HG03159 (cell line): Measurements from ENCODE around the gene GALNT9.

Experiments used
- ATAC-seq: cut with Tn5 transposase; IDR thresholded peaks from one replicate; pipeline ENCODE4 v1.9.1; 2021; ENCODE audit warnings: mild to moderate bottlenecking, moderate library complexity; ENCODE audit not compliant: unreplicated experiment

The GALNT9 gene

DNA sequence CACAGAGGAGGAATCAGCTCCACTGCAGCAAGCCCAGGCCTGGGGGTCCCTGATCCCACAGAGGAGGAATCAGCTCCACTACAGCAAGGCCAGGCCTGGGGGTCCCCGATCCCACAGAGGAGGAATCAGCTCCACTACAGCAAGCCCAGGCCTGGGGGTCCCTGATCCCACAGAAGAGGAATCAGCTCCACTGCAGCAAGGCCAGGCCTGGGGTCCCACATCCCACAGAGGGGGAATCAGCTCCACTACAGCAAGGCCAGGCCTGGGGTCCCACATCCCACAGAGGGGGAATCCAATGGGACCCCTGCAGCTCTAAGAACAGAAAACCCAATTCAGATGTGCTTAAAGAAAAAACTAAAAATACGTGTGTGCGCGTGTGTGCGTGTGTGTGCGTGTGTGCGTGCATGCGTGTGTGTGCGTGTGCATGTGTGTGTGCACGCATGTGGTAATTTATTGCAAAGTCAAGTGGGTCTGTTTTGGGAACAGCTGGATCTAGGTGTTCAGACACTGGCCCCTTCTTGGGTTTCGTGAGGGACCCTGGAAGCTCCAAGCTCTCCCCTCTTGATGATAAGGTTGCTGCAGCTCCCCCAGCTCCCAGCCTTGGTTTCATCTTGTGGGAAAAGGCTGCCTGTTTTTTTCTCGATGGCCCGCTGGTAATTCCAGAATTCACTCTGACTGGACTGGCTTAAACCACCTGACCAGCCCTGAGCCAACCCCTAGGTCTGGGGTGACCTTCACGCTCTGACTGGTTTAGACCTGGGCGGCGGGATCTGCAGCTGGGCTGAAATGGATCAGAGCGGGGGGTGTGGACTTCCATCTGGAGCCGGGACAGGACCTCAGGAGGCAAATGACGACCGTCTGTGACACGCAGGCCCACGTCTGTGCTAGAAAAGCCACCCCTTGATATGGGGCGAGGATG is 47.1 kb downstream of the GALNT9 start:
- ATAC-seq: no peak

DNA sequence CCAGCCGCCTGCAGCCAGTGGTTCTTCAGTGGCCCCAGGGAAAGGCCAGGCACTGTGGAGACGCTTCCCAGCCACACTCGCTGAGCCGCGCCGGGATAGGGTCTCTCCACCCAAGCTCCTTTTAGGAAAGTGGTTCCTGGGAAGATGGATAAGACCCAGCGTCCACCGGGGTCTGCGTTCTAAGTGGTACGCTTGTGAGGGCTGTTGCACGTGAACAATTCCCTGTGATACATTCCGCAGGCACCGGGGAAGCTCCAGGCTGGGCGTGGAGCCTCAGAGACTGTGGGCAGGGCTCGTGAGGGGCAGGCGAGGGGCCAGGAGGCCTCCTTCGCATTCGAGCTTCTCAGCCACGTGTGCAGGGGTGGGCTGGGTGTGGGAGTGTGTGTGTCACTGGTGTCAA is 48.4 kb downstream of the GALNT9 start:
- no peak for ATAC-seq

DNA sequence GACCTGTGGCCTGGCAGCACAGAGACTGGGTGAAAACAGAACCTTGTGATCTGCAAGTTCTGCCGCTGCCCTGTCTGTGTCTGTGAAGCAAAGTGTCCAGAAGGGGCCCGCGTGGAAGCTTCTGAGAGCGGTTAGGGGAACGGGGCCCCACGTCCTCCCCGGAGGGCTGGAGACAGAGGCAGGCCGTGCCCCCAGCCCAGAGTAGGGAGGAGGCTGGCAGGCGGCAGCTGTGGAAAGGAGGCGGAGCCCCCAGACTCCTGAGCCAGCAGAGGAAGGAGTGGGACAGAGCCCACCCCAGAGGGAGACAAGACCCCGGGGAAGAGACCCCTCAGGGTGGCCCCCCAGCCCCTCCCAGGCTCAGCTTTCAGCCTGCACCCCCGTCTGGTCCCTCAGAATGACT is 49.0 kb downstream of the GALNT9 start:
- ATAC-seq: no peak

DNA sequence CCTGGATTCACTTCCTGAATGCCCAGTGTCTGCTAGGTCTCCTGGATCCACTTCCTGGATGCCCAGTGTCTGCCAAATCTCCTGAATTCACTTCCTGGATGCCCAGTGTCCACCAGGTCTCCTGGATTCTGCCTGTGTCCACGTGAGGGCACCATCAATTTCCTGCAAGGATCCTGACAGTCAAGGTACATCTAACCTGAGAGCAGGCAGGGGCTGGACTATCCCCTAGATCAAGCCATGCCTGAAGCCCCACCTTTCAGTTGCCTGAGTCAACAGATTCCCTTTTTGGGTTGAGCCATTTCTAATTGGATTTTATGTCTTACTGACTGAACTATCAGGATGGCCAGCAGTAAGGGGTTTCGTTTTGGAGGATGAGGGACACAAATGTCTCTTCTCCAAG is 49.5 kb downstream of the GALNT9 start:
- no peak for ATAC-seq

DNA sequence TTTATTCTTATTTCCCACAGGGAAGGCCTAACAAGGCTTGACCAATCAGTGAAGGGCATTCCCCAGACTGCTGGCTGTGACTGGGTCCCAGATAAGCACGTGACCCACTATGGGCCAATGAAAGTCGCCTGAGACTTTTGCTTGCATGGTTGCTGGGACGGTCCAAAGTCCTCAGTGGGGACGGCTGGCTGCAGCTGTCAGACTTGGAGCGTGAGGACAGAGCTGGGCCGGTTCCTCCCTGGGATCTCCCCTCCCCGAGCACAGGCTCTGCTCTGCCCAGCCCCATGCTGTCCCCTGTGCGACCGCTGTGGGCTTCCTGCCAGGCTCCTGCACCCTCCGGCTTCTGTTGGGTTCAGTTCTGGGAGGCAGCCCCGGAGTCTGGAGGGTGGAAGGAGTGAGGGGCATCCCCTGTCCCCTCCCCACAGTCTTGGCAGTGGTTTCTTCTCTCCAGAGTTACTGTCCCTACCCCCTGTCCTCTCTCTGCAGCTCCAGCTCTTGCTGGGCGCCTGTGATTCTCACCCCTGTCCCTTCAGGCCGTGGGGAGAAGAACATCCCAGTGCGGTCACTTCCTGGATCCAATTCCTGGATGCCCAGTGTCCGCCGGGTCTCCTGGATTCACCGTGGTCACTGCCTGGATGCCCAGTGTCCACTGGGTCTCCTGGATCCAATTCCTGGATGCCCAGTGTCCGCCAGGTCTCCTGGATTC is 50.1 kb downstream of the GALNT9 start:
- no peak for ATAC-seq

DNA sequence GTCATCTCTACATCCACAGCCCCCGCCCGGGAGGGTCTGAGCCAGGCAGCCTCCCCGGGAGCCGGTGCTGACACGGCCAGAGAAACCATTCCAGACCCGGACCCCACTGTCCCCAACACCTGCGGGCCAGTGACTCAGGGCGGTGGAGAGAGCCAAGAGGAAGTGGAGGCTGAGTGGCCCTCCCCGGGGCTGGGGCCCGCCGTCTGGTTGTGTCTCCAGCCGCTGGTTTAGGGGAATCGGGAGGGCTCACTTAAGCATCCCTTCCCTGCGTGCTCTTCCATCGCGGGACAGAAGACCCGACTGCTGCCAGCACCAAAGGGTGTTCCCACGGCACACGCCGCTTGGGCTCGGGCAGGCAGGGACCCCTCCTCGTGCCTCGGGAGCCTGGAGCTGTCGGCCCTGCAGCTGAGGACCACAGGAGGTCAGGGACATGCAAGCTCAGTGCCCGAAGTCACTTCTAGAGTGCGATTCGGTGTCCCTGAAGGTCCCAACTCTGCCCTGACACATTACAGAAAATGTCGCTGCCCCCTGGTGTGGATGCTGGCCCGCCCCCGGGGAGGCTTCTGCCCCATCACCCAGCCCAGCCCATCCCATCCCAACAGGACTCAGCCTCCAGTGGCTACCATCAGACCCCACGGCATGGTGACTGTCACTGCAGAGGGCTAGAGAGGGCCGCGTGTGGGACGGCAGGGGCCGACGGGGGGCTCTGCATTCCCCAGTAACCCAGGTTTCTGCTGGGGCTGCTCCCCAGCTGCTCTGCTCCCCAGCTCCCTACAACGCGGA is 50.8 kb downstream of the GALNT9 start:
- no peak for ATAC-seq

DNA sequence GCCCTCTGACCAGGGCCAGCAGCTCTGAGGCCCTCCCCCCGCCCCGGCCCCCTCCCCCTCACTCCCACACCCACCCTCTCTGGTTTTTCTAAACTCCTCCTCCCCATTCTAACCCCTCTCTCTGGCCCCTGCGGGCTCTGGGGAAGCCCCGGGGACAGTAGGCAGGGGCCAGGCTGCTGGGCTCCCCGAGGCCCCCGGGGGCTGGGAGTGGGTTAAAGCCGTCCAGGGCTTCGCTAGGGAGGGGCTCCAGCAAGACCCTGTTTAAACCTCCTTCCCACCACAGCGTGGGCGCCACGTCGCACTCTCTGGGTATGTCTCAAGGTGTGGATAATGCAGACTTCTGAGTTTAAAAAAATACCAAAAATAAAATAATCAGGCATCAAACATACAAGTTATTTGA is 51.4 kb downstream of the GALNT9 start:
- no peak for ATAC-seq

DNA sequence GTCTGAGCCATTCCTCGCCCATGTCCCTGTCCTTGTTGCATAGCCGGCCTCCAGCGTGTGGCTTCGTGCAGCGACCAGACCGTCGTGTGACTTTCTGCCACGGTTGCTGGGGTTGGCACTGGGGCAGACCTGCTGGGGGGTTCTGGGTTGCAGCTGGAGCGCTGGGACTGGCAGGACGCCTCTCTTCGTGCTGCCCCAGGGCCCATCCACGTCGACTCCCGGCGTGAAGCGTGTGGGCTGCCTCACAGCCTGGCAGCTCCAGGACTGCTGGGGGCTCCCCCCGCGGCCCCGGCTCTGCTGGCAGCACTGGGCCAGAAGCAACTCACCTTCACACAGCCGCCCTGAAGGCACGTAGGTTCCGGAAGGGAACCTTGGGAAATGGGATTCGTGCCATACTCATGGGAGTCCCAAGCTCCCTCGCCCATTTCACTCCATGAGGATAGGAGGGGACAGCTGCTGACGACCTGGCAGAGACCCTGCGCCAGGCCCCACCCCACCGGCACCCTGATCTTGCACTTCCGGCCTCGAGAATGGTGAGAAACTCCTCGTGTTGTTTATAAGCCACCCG is 51.9 kb downstream of the GALNT9 start:
- ATAC-seq: no peak

DNA sequence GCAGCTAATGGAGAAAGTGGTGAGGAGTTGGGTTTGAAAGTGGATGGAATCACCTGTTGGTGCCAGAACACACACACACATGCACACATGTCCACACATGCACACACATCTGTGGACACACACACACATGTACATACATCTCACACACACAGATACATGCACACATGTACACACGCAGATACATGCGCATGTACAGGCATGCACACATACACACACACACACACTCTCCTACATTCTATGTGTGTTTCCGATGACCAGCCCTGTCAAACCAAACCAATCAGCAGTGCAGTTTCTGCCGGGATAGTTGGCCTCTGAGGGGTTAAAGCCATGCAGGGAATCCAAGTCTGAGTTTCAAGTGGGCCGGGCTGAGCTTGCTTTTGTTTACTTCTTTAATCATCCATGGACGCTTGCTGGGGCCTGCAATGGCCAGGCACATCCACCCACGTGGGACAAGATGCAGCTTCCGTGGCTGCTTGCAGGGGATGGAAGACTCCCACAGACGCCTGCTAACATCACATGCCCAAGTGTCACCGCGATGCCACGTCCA is 52.5 kb downstream of the GALNT9 start:
- ATAC-seq: no peak

DNA sequence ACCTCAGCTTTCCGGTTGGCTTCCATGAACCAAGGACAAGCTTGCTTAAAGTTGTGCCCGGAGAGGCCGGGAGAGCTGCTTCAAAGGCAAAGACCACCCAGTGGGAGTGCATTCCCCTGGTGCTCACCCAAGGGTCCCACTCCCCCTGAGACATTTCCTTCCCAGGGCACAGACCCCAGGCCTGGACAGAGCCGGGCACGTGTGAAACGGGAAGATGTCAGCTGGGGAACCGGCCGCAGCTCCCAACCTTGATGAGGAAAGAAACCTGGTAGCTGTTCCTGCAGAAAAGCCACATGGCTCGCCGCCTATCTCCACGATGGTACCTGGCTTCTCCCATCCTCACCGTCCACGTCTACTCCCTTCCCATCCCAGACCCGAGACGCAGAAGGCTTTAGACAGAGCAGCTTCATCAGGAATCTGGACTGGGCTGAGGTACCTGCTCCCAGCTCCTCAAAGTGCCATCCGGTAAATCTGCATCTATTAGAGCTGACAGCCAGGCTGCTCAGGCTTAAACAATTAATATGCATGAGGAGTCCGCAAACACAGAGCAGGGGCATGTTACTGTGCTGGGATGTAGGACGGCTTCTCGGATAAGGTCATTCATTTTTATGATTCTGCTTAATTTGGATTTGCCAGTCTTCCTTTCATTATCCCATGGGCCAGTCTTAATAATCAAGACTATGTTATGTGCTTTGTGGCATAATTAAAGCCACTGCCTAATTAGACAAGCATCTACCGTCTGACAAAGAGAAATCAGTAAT is 53.1 kb downstream of the GALNT9 start:
- ATAC-seq: no peak

DNA sequence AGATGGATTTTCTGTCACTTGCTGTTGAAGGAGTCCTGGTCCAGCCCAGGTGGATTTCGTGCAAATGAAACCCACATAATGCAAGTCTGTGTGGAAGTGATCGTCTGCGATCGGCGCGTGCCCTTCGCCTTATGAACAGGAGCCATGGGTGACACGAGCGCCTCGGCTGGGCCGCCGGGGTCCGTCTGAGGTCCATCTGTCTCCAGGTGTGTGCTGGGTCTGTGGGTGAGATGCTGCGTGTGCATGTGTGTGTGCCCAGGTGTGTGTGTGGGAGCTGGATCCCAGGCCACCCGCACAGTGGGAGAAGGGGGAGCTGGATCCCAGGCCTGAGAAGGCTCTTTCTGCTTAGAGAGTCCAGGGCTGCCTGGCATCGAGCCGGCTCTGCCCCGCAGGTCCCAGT is 53.8 kb downstream of the GALNT9 start:
- ATAC-seq: no peak

DNA sequence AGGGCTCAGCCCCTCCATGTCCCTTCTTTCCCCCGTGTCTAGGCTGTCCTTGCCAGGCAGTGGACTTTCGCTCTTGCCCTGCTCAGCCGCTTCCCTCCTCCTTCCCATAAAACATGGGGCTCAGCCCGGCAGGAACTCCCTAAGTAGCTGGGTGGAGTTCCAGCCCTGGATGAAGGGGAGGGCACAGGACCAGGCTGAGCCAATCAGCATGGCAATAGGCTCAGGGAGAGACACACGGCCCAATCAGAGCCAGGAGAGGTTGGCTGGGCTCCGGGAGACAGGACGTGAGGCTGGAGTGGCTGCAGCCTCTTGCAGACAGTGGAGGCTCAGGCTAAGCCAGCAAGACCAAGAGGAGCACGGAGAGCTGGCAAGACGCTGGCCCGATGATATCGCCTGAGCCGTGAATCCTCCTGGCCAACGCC is 54.3 kb downstream of the GALNT9 start:
- no peak for ATAC-seq

DNA sequence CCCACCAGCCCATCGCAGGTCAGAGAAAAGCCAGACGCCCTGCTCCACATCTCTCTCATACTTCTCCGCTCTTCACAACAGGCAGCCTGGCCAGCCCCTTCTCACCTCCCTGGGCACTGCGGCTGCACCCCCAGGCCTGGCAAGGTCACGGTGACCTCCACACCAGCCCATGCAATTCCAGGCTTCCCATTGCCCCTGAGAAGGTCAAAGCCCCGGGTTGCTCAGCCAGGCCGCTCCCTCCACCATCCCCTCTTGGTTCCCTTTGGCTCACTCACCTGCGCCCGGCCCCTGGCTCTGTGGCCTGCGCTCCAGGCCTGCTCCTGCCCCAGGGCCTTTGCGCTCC is 55.4 kb downstream of the GALNT9 start:
- ATAC-seq: no peak

DNA sequence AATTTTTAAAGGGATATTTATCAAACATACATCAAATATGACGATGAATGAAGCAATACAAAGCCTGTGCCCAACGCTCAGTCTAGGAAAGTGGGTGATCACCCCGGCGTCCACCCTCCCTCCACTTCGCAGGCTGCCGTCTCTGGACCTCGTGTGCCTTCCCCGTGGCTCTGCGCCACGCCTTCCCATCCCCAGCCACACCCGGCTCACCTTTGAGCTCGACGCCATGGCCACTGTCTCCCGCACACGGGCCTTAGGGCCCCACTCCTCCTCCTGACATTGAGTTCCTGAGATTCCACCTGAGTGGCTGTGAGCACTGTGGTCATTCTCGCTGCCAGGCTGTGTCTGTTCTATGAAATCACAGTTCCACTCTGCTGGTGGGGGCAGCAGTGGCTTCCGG is 56.7 kb downstream of the GALNT9 start:
- no peak for ATAC-seq

DNA sequence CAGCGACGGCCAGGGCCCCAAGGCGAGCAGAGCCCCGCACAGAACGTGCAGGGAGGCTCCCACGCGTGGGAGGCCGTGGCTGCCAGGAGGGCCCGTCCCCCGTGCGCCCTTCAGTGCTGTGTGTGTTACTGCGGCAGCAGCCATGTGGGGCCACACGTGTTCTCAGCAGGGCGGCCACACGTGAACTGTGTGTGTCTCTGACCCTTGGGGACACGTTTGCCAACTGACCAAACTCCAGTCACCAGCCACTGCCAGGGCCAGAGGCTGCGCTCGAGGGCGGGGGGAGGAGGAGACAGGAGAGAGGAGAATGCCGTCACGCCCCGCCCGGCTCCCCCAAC is 57.7 kb downstream of the GALNT9 start:
- no peak for ATAC-seq

DNA sequence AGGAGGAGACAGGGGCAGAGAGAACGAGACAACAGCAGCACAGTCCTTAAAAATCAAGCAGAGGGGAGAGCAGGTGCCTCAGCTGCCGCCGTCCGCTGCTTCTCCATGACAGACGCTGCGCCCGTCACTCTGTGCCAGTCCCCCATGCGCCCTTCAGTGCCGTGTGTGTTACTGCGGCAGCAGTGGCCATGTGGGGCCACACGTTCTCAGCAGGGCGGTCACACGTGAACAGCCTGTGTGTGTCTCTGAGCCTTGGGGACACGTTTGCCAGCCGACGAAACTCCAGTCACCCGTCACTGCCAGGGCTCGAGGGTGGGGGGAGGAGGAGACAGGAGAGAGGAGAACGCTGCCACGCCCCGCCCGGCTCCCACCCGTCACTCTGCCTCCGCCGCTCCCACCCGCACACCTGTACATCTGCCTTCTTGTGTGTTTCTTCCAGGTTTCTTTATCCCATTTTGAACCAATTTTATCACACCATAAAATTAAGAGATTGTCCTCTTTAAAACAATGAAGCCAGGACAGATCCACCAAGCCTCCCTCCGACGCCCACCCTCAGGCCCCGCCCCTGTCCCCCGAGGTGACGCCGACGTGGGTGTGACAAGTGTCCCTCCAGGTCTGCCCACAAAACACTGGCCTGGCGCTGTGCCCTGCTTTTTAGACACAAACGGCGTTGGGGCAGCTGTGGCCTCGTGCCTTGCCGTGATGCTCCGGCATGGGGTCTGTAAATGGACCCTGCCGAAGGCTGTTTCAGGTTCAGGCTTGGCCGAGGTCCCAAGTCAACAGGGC is 58.2 kb downstream of the GALNT9 start:
- no peak for ATAC-seq

DNA sequence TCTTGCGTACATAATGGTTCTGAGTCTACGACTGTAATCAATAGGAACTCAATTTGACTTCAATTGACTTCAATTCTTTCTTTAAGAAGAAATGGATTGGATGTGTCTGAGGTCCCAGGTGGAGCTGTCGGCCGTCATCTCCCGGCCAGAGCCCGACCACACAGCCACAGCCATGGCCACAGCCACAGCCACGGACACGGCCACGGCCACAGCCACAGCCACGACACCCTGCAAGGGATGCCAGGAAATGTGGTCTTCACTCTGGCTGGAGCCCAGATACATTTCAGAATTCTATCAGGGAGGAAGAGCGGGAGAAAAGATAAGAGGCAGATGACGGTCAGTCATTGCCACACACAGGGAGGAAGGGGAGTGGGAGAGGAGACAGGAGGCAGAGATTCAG is 58.9 kb downstream of the GALNT9 start:
- ATAC-seq: no peak

DNA sequence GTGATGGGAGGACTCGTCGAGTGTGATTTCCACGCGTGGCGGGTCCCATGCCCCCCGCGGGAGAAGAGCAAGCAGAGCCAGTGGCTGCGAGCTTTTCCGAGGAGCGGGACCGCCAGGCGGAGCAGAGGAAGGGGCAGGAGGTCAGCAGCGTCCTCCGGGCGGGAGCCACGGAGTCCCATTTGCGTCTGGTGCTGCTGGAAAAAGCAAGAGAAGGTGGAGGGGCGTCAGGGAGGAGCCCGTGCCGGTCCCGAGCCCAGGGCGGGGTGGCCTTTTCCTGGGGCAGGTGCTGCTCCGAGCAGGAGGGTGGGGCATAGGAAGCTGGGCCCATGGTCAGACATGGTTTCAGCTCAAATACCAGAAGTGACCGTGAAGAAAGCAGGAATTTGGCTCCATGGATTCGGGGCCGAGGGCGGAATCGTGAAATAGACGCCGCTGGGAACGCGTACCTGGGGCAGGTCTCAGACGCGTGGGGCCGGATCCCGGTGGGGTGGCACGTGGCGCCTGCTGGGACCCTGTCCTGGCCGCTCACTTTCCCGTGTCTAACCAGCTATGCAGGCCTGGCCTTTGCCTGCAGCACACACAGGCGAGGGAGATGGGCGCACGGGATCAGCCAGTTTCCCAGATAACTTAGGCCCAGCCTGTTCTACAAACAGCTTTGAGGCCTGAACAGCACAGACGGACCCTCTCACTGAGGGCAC is 60.0 kb downstream of the GALNT9 start:
- no peak for ATAC-seq

DNA sequence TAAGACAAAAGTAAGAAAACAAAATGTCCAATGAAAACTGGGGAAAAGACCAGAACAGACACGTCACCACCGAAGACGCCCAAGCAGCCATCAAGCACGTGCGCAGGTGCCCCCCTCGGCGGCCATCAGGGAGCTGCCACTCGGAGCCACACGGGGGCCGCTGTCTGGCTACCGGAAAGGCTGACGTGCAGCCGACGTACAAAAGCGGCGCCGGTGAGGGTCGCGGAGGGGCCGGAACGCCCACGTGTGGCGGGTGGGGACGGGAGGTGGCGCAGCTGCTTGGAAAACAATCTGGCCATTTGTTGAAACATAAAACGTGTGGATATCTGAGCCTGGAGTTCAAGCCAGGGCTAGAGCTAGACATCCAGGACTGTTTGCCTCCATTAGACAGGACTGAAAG is 60.7 kb downstream of the GALNT9 start:
- ATAC-seq: no peak
